Mesothelial cell of epicardium (in vitro differentiated cells): Measurements from ENCODE around the gene MSMB. TPM values are rescaled to one million over a fixed set of nuclear protein-coding genes. Genes with fewer than 3 reads are reported as not detected.
"Not testable (repeated sequence)": the region's sequence is repeated elsewhere in the genome, so short reads cannot be mapped to it uniquely, and the experiment has no call there.

Experiments
- DNase-seq, 2 experiments: peaks; one replicate each; pipeline ENCODE4 v3.0.0; 2021; ENCODE audit warnings: low spot score in 2 of 2; ENCODE audit not compliant: unreplicated experiment in 2 of 2
- H3K27ac Mint-ChIP-seq: 2 replicates; pipeline ENCODE4 v1.8.0; 2021; ENCODE audit warnings: mixed read lengths
- H3K27me3 Mint-ChIP-seq: 2 replicates; pipeline ENCODE4 v1.8.0; 2021; ENCODE audit warnings: low read depth, mixed read lengths
- H3K36me3 Mint-ChIP-seq: 2 replicates; pipeline ENCODE4 v1.8.0; 2021; ENCODE audit warnings: mixed read lengths
- H3K4me1 Mint-ChIP-seq: 2 replicates; pipeline ENCODE4 v1.8.0; 2021; ENCODE audit warnings: mixed read lengths
- H3K4me3 Mint-ChIP-seq: 2 replicates; pipeline ENCODE4 v1.8.0; 2021; ENCODE audit warnings: mild to moderate bottlenecking, moderate library complexity, mixed read lengths
- H3K9me3 Mint-ChIP-seq: 2 replicates; pipeline ENCODE4 v1.8.0; 2021; ENCODE audit warnings: mixed read lengths
- total RNA-seq: library from RNA; stranded (reverse); gene quantifications from 3 replicates; pipeline ENCODE4 v1.2.1, GENCODE V29; 2021
- TF ChIP-seq, protein P1 (sequence below): fragments of 200-600 bp; sonication (generic); IDR thresholded peaks from one replicate; pipeline ENCODE4 v1.5.0; 2021; ENCODE audit warnings: antibody characterized with exemption; ENCODE audit not compliant: unreplicated experiment

Gene MSMB
- total RNA-seq, 1 donor from 2014 or later = not detected

- Mint-ChIP-seq H3K27ac (no peak overlapping the region), H3K27me3 (peaks cover 1% of the 10 kb centered on the region), H3K36me3 (no peaks in the 10 kb centered on the region), H3K4me3 (no peak overlapping the region), H3K9me3 (no peaks in the 10 kb centered on the region), H3K4me1 (peaks cover 4% of the 10 kb centered on the region)
- DNase-seq = no peak
- TF ChIP-seq, protein P1, sequence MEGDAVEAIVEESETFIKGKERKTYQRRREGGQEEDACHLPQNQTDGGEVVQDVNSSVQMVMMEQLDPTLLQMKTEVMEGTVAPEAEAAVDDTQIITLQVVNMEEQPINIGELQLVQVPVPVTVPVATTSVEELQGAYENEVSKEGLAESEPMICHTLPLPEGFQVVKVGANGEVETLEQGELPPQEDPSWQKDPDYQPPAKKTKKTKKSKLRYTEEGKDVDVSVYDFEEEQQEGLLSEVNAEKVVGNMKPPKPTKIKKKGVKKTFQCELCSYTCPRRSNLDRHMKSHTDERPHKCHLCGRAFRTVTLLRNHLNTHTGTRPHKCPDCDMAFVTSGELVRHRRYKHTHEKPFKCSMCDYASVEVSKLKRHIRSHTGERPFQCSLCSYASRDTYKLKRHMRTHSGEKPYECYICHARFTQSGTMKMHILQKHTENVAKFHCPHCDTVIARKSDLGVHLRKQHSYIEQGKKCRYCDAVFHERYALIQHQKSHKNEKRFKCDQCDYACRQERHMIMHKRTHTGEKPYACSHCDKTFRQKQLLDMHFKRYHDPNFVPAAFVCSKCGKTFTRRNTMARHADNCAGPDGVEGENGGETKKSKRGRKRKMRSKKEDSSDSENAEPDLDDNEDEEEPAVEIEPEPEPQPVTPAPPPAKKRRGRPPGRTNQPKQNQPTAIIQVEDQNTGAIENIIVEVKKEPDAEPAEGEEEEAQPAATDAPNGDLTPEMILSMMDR = no peak
These were observed 22.0 kb upstream of the MSMB start for GRCh38 chr10:46068117-46068516.

GRCh38 chr10:46064269-46064817 is 18.3 kb upstream of the MSMB start:
- H3K36me3 Mint-ChIP-seq = no peaks in the 10 kb centered on the region
- H3K4me1 Mint-ChIP-seq = no peaks in the 10 kb centered on the region
- H3K9me3 Mint-ChIP-seq = no peaks in the 10 kb centered on the region
- DNase-seq = no peak
- H3K27me3 Mint-ChIP-seq = peaks cover 2% of the 10 kb centered on the region
- H3K4me3 Mint-ChIP-seq = no peak overlapping the region
- no peak overlapping the region for H3K27ac Mint-ChIP-seq
- TF ChIP-seq, protein P1 = no peak

DNA sequence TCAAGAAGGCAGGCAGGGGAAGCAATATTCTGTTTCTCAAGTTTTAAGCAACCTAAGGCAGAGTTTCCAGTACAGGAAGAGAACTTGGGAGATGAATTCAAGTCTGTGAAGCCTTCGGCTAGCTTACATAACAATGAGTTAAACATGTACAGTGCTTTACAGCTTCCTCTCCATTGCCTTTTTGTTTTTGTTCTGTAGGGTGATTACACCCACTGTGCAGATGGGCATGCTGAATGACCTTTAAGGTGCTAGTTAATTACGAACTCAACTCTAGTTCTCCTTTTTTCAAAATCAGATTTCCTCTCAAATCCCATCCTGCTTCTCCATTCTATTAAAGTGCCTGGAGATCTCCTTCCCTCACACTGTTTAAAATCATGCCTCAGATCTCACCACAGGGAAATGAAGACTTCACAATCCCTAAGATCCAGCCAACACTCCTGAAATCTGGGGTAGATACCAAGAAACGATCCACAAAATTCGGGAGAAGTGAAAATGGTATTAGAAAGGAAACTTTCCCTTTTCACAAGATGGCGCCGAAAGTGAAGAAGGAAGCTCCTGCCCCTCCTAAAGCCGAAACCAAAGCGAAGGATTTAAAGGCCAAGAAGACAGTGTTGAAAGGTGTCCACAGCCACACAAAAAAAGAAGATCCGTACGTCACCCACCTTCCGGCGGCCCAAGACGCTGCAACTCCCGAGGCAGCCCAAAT is 16.8 kb upstream of the MSMB start:
- H3K9me3 Mint-ChIP-seq = no peaks in the 10 kb centered on the region
- peaks cover 2% of the 10 kb centered on the region for H3K27me3 Mint-ChIP-seq
- DNase-seq = no peak
- H3K4me1 Mint-ChIP-seq = no peaks in the 10 kb centered on the region
- TF ChIP-seq, protein P1 = no peak
- H3K36me3 Mint-ChIP-seq = no peaks in the 10 kb centered on the region
- no peak overlapping the region for H3K27ac Mint-ChIP-seq
- no peak overlapping the region for H3K4me3 Mint-ChIP-seq

DNA sequence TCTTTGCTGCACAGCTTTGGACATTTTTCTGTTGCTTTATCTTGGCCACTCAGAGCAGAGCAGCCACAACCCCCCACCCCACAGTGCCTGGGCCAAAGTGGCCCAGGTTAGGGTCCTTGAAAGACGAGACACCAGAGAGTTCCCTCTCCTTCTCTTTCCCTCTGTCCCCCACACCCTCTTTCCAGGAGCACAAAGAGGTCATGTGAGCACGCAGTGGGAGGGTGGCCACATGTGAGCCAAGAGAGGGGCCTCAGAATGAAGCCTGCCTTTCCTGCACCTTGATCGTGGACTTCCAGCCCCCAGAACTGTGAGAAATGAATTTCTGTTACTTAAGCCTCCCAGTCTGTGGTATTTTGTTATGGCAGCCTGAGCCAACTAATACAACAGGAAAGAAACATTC is 14.6 kb upstream of the MSMB start:
- Mint-ChIP-seq H3K9me3 (peaks cover 9% of the 10 kb centered on the region), H3K27ac (no peak overlapping the region), H3K36me3 (peaks cover 2% of the 10 kb centered on the region), H3K27me3 (peaks cover 2% of the 10 kb centered on the region), H3K4me1 (no peaks in the 10 kb centered on the region), H3K4me3 (no peak overlapping the region)
- DNase-seq = no peak
- TF ChIP-seq, protein P1 = no peak

GRCh38 chr10:46057927-46058326 is 11.9 kb upstream of the MSMB start:
- H3K27me3 Mint-ChIP-seq, DNase-seq, H3K36me3 Mint-ChIP-seq, H3K4me3 Mint-ChIP-seq, H3K27ac Mint-ChIP-seq, H3K9me3 Mint-ChIP-seq, H3K4me1 Mint-ChIP-seq: not testable (repeated sequence)

DNA sequence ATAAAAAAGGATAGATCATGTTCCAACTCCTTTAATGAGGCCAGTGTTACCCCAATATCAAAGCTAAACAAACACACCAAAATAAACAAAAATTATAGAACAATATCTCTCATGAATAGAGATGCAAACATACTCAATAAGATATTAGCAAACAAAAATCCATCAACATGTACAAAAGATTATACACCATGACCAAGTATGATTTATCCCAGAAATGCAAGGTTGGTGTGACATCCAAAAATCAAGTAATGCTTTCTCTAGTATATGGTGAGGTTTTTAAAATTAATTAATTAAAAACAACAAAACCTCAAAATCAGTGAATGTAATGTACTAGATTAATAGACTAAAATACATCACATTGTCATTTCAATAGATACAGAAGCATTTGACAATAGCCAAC is 11.0 kb upstream of the MSMB start:
- no peak for DNase-seq
- H3K36me3 Mint-ChIP-seq = peaks cover 2% of the 10 kb centered on the region
- TF ChIP-seq, protein P1 = no peak
- no peaks in the 10 kb centered on the region for H3K27me3 Mint-ChIP-seq
- H3K4me3 Mint-ChIP-seq = no peak overlapping the region
- peaks cover 6% of the 10 kb centered on the region for H3K4me1 Mint-ChIP-seq
- H3K9me3 Mint-ChIP-seq = peaks cover 9% of the 10 kb centered on the region
- no peak overlapping the region for H3K27ac Mint-ChIP-seq
